CD14-positive monocyte (primary cell): ENCODE results near the gene SLC39A7. TPM values are rescaled to one million over a fixed set of nuclear protein-coding genes. Genes with fewer than 3 reads are reported as not detected.

ENCODE experiments used
- DNase-seq, 3 donors: peaks; one replicate each; pipeline ENCODE4 v3.0.0-alpha.2; 2011 to 2022
- H2AFZ ChIP-seq: 2 replicates; pipeline ENCODE4 v1.6.0; 2012; ENCODE audit warnings: mild to moderate bottlenecking, low read depth, low read length, inconsistent platforms; ENCODE audit not compliant: insufficient read depth, poor library complexity, severe bottlenecking
- H3K27ac ChIP-seq, 2 donors: 1 replicate in 1 of 2; 2 replicates in 1 of 2; pipeline ENCODE4 v1.5.1; 2012 to 2013; ENCODE audit warnings: low read length in 2 of 2, control low read depth in 1 of 2, inconsistent platforms in 1 of 2, low read depth in 1 of 2, mild to moderate bottlenecking in 1 of 2
- H3K27me3 ChIP-seq, 2 donors: one replicate each; pipeline versions ENCODE4 v1.6.0 to v1.6.1; 2011 to 2013; ENCODE audit warnings: low read length in 2 of 2; ENCODE audit not compliant: control insufficient read depth in 2 of 2, insufficient read depth in 2 of 2
- H3K36me3 ChIP-seq, 2 donors: replicated peaks in 1 of 2; 1 replicate in 1 of 2; 2 replicates in 1 of 2; pipeline versions ENCODE4 v1.5.1 to v1.6.1; 2012 to 2013; ENCODE audit warnings: low read length in 2 of 2, control low read depth in 1 of 2, inconsistent platforms in 1 of 2, mild to moderate bottlenecking in 1 of 2; ENCODE audit not compliant: insufficient read depth in 2 of 2, control insufficient read depth in 1 of 2
- H3K4me1 ChIP-seq, 2 donors: 1 replicate in 1 of 2; 2 replicates in 1 of 2; pipeline versions ENCODE4 v1.5.1 to v1.6.1; 2012 to 2013; ENCODE audit warnings: low read length in 2 of 2, control low read depth in 1 of 2, inconsistent platforms in 1 of 2, mild to moderate bottlenecking in 1 of 2, moderate library complexity in 1 of 2; ENCODE audit not compliant: insufficient read depth in 2 of 2, control insufficient read depth in 1 of 2
- H3K4me2 ChIP-seq: replicated peaks from 2 replicates; pipeline ENCODE3; 2012; ENCODE audit warnings: low read length, moderate library complexity, mild to moderate bottlenecking; ENCODE audit not compliant: poor library complexity, severe bottlenecking; ENCODE audit errors: extremely low read depth
- H3K4me3 ChIP-seq, 3 experiments: fragments of 200-600 bp in 1 of 3; sonication (generic) in 1 of 3; replicated peaks in 1 of 3; 1 replicate in 2 of 3; 2 replicates in 1 of 3; pipeline ENCODE4 v1.5.1; 2011 to 2013; ENCODE audit warnings: low read length in 3 of 3, mild to moderate bottlenecking in 3 of 3, control low read depth in 2 of 3, low read depth in 2 of 3, inconsistent platforms in 1 of 3, moderate library complexity in 1 of 3
- H3K79me2 ChIP-seq: 2 replicates; pipeline ENCODE4 v1.6.0; 2012; ENCODE audit warnings: mild to moderate bottlenecking, control low read depth, inconsistent platforms, low read length, moderate library complexity; ENCODE audit not compliant: insufficient read depth
- H3K9ac ChIP-seq: 2 replicates; pipeline ENCODE4 v1.6.0; 2017; ENCODE audit warnings: low read length, mild to moderate bottlenecking; ENCODE audit not compliant: insufficient read depth, poor library complexity, severe bottlenecking
- H3K9me3 ChIP-seq, 2 donors: replicated peaks in 1 of 2; 1 replicate in 1 of 2; 2 replicates in 1 of 2; pipeline versions ENCODE4 v1.5.1 to v1.6.1; 2012 to 2013; ENCODE audit warnings: low read length in 2 of 2, control low read depth in 1 of 2; ENCODE audit not compliant: control insufficient read depth in 1 of 2, insufficient read depth in 1 of 2
- H4K20me1 ChIP-seq: 2 replicates; pipeline ENCODE4 v1.6.0; 2012; ENCODE audit warnings: mild to moderate bottlenecking, low read length, control low read depth, moderate library complexity; ENCODE audit not compliant: insufficient read depth
- H3K27ac Mint-ChIP-seq, 7 donors: one replicate each; pipeline ENCODE4 v1.8.0; 2020; ENCODE audit warnings: mild to moderate bottlenecking in 7 of 7, mixed read lengths in 7 of 7, moderate library complexity in 6 of 7, inconsistent platforms in 2 of 7
- H3K27me3 Mint-ChIP-seq, 3 donors: one replicate each; pipeline ENCODE4 v1.8.0; 2021 to 2022; ENCODE audit warnings: low read depth in 3 of 3, mild to moderate bottlenecking in 3 of 3, mixed read lengths in 3 of 3, moderate library complexity in 3 of 3, inconsistent platforms in 1 of 3
- H3K36me3 Mint-ChIP-seq, 2 donors: one replicate each; pipeline ENCODE4 v1.8.0; 2020; ENCODE audit warnings: mixed read lengths in 2 of 2, inconsistent platforms in 1 of 2, mild to moderate bottlenecking in 1 of 2
- H3K4me1 Mint-ChIP-seq: one replicate; pipeline ENCODE4 v1.8.0; 2020; ENCODE audit warnings: mild to moderate bottlenecking, mixed read lengths
- H3K4me3 Mint-ChIP-seq, 2 donors: one replicate each; pipeline ENCODE4 v1.8.0; 2020; ENCODE audit warnings: mild to moderate bottlenecking in 2 of 2, mixed read lengths in 2 of 2, moderate library complexity in 1 of 2
- H3K9me3 Mint-ChIP-seq, 7 donors: one replicate each; pipeline ENCODE4 v1.8.0; 2020 to 2022; ENCODE audit warnings: mixed read lengths in 7 of 7, mild to moderate bottlenecking in 6 of 7, moderate library complexity in 6 of 7, inconsistent platforms in 2 of 7
- WGBS: methylation state at CpG from one replicate; pipeline ENCODE4 v1.1.5; 2013; ENCODE audit warnings: missing lambda C conversion rate; ENCODE audit not compliant: insufficient coverage; 5-methylcytosine and 5-hydroxymethylcytosine counted together
- intact Hi-C, 2 donors: fragments of 100-400 bp; cut with micrococcal nuclease; formaldehyde crosslinking; loops; one replicate each; pipeline versions ENCODE4 v1.15.0 to v1.15.1; 2023
- polyA plus RNA-seq, 3 donors: library from polyadenylated mRNA; depleted of rRNA in 1 of 3; unstranded in 2 of 3; stranded (reverse) in 1 of 3; fragments of 300-500 nt in 2 of 3; fragments of >200 nt in 1 of 3; fragmentation: Illumina TruSeq in 2 of 3; gene quantifications; 1 replicate in 2 of 3; 2 replicates in 1 of 3; pipeline ENCODE4 v1.2.3, GENCODE V29; 2012 to 2021
- TF ChIP-seq, protein P1 (sequence below): fragments of 200-600 bp; IDR thresholded peaks from one replicate; pipeline ENCODE4 v1.8.0; 2022; ENCODE audit warnings: antibody characterized with exemption, mild to moderate bottlenecking

SLC39A7 gene
- polyA plus RNA-seq, 3 donors: 14.5 to 32.7 (median 17.7) TPM

DNA sequence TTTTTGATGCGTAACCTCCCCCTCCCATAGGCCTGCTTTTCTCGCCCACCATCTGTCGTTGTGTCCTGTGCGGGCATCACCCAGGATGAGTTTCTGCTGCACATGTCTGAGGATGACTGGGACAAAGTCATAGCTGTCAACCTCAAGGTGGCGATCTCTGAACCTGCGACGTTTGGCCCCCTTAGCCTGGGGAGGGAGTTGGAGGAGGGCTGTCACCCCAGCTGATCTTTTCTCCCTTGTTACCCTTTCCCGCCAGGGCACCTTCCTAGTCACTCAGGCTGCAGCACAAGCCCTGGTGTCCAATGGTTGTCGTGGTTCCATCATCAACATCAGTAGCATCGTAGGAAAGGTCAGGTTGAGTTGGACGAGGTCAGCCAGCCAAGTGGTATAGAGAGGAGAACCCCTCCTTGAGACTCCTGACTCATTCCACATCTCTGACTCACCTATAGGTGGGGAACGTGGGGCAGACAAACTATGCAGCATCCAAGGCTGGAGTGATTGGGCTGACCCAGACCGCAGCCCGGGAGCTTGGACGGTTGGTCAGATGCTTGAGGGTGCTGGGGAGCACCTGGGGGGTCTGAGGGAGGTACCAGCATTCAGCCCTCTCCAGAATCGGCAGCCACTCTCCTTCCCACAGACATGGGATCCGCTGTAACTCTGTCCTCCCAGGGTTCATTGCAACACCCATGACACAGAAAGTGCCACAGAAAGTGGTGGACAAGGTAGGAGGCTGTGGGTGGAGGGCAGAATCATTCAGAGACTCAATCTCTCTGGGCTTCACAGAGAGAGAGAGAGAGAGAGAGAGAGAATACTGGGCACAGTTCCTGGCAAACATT, 4.7 kb downstream of the SLC39A7 start:
- H3K79me2 ChIP-seq: peaks cover 27% of the 10 kb centered on the region
- H3K9ac ChIP-seq: peak overlapping the region; percentile 56
- TF ChIP-seq, protein P1, sequence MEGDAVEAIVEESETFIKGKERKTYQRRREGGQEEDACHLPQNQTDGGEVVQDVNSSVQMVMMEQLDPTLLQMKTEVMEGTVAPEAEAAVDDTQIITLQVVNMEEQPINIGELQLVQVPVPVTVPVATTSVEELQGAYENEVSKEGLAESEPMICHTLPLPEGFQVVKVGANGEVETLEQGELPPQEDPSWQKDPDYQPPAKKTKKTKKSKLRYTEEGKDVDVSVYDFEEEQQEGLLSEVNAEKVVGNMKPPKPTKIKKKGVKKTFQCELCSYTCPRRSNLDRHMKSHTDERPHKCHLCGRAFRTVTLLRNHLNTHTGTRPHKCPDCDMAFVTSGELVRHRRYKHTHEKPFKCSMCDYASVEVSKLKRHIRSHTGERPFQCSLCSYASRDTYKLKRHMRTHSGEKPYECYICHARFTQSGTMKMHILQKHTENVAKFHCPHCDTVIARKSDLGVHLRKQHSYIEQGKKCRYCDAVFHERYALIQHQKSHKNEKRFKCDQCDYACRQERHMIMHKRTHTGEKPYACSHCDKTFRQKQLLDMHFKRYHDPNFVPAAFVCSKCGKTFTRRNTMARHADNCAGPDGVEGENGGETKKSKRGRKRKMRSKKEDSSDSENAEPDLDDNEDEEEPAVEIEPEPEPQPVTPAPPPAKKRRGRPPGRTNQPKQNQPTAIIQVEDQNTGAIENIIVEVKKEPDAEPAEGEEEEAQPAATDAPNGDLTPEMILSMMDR: no peak

DNA sequence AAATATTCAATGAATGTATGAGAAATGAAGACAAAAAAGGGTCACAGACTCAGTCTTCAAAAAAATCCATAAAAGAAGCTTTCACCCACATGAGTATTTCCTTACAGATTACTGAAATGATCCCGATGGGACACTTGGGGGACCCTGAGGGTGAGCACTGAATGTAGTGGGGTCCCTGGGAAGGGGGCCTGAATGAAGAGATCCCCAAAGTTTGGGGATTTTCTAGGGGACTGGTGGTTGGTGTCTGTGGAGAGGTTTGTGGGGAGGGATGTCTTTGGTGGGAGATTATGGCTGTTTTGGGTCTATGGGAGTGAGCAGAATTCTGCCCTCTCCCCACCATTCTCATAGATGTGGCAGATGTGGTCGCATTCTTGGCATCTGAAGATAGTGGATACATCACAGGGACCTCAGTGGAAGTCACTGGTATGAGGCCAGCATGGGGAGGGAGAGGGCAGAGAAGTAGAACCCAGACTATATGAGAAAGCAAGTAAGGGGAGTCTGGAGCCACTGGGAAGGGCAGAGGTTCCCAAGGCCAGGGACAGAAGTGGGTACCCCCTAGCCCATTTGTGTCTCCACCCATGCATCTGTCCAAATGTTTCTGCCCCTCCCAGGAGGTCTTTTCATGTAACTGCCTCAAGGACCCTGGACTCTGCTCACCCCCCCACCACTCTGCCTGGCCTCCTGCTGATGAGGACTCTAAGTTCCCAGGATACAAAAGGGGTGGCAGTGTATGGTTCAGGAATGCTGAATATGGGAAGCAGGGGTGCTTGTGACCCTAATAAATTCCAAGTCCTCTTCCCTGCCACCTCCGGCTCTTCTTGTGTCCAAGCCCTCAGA, 5.6 kb downstream of the SLC39A7 start:
- Histone ChIP-seq H3K4me2 (no peak overlapping the region), H3K79me2 (peaks cover 20% of the 10 kb centered on the region), H3K9ac (no peak overlapping the region), H3K9me3 (no peaks in the 10 kb centered on the region), H2AFZ (no peak overlapping the region), H3K4me3 (no peak overlapping the region), H3K36me3 (peaks cover 30 to 38% of the 10 kb centered on the region in 2 donors), H3K27ac (no peak overlapping the region), H3K4me1 (peaks cover 35 to 52% of the 10 kb centered on the region in 2 donors), H4K20me1 (peaks cover 13% of the 10 kb centered on the region), H3K27me3 (no peaks in the 10 kb centered on the region)
- Mint-ChIP-seq H3K4me3 (no peak overlapping the region), H3K36me3 (peaks cover 33 to 39% of the 10 kb centered on the region in 2 donors), H3K9me3 (peaks cover 0 to 3% (median 0%) of the 10 kb centered on the region in 7 donors), H3K27ac (peak overlapping the region in 4 of 7 donors; percentile 2 to 58 (median 18)), H3K27me3 (peaks cover 0 to 13% (median 12%) of the 10 kb centered on the region in 3 donors), H3K4me1 (peaks cover 46% of the 10 kb centered on the region)
- no peak for DNase-seq
- no CpG with 5 or more reads among the region's 3 CpGs for WGBS
- TF ChIP-seq, protein P1: no peak
- intact Hi-C loops: loop anchor here in 1 of 2 donors (10.0 kb wide), 1 partner anchor 209 kb away; the partner anchor contains the start of genes CUTA and PHF1

More for the DNA sequence above, 4.7 kb downstream of the SLC39A7 start:
- H3K27ac ChIP-seq: no peak overlapping the region
- H3K9me3 ChIP-seq: no peaks in the 10 kb centered on the region
- peaks cover 38 to 56% of the 10 kb centered on the region in 2 donors for H3K4me1 ChIP-seq
- Mint-ChIP-seq H3K4me3 (peak overlapping the region; percentile 83 to 90), H3K36me3 (peaks cover 29 to 35% of the 10 kb centered on the region in 2 donors), H3K27me3 (peaks cover 0 to 13% (median 12%) of the 10 kb centered on the region in 3 donors), H3K27ac (peak overlapping the region in 5 of 7 donors; percentile 12 to 77 (median 66)), H3K9me3 (peaks cover 0 to 3% (median 0%) of the 10 kb centered on the region in 7 donors), H3K4me1 (peaks cover 51% of the 10 kb centered on the region)
- peak overlapping the region; percentile 90 for H3K4me2 ChIP-seq
- H3K27me3 ChIP-seq: no peaks in the 10 kb centered on the region
- peak in 1 of 3 donors; percentile 62 for DNase-seq
- peaks cover 13% of the 10 kb centered on the region for H4K20me1 ChIP-seq
- intact Hi-C loops: loop anchor here in 1 of 2 donors (10.0 kb wide), 1 partner anchor 209 kb away; the partner anchor contains the start of genes CUTA and PHF1
- peak overlapping the region; percentile 84 for H2AFZ ChIP-seq
- peak overlapping the region; percentile 62 to 84 (median 74) for H3K4me3 ChIP-seq
- H3K36me3 ChIP-seq: peaks cover 27 to 31% of the 10 kb centered on the region in 2 donors
- no CpG with 5 or more reads among the region's 17 CpGs for WGBS
